A673 (cell line): Measurements from ENCODE around the gene EPS15.
"Not testable (repeated sequence)": the region's sequence is repeated elsewhere in the genome, so short reads cannot be mapped to it uniquely, and the experiment has no call there.

ENCODE experiments used
- EZH2 ChIP-seq: fragments of 200-600 bp; sonication (generic); IDR thresholded peaks from 2 replicates; pipeline ENCODE4 v1.6.1; 2017; ENCODE audit warnings: borderline replicate concordance, low read depth, mild to moderate bottlenecking, mixed read lengths, antibody characterized with exemption, low read length; ENCODE audit not compliant: poor library complexity, severe bottlenecking
- TF ChIP-seq, protein P1 (sequence below): fragments of 300-800, 200-600 bp; sonication (generic); conservative IDR thresholded peaks from 2 replicates; pipeline ENCODE4 v1.5.1; 2017; ENCODE audit warnings: low read depth, mild to moderate bottlenecking, antibody characterized with exemption, low read length, moderate library complexity, mixed read lengths

DNA sequence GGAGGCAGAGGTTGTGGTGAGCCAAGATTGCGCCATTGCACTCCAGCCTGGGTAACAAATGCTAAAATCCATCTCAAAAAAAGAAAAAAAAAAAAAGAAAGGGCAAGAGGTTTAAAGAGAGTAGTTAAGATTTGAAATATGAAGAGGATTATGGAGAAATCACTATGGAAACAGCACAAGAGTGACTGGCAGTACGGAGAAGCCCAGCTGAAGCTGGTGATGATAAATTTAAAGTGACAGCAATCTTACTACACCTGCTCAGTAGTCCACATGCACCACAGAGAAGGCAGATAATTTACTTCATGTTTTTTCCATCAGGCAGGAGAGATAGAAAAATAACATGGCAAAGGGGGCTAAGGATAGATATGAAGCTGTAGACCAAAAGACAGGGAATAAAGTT lies 56.8 kb downstream of the EPS15 start:
- TF ChIP-seq, protein P1, sequence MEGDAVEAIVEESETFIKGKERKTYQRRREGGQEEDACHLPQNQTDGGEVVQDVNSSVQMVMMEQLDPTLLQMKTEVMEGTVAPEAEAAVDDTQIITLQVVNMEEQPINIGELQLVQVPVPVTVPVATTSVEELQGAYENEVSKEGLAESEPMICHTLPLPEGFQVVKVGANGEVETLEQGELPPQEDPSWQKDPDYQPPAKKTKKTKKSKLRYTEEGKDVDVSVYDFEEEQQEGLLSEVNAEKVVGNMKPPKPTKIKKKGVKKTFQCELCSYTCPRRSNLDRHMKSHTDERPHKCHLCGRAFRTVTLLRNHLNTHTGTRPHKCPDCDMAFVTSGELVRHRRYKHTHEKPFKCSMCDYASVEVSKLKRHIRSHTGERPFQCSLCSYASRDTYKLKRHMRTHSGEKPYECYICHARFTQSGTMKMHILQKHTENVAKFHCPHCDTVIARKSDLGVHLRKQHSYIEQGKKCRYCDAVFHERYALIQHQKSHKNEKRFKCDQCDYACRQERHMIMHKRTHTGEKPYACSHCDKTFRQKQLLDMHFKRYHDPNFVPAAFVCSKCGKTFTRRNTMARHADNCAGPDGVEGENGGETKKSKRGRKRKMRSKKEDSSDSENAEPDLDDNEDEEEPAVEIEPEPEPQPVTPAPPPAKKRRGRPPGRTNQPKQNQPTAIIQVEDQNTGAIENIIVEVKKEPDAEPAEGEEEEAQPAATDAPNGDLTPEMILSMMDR = not testable (repeated sequence)
- TF ChIP-seq EZH2 = not testable (repeated sequence)
